GM18526 (cell line): ENCODE measurements around the gene DLX3.

Experiments used
- POLR2A ChIP-seq: IDR thresholded peaks from 3 replicates; pipeline ENCODE4 v1.6.1; 2011; ENCODE audit not compliant: insufficient read length; ENCODE audit errors: extremely low read depth

The DLX3 gene

DNA sequence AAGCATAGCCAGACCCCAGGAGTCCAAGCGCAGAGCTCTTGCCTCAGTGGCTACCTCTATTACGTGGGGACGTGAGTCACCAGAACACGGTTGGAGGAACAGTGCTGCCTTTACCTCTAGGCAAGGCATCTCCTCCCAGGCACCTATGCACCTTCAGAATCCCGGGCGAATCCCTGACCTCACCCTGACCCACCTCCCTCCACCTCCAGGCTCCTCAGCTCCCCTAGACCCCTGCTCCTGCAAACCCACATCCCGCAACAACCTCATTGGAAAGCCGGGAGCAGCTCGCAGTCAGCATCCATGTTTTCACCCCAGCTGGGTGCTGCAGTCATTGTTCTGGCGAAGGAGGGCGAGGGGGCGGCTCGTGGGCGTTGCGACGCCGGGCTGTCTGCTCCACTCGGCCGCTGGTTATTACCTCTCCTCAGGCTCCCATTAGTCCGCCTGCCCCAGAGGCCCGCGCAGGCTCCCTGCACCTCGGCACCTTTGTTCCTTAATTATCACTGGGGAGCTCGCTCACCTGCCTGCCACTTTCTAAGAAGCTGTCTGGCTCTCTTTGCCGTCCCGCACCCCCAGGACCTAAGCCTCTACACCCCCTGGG lies 50.7 kb downstream of the DLX3 start:
- no peak for TF ChIP-seq POLR2A

DNA sequence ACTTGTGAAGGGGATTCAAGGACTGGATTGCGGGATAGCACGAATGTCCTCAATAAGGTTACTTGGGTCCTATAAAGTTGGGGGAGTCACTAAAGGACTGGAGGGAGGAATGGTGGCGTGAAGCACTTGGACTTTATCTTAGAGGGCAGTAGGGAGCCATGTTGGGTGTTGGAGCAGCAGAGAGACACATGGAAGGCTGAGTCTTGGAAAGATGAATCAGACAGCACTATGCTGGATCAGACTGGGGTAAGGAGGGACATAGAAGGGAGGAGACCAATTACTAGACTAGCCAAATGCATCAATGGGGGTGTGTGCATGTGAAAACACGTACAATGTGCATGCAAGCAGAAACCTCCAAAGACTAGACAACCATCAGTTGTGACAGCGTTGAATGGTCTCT lies 52.1 kb downstream of the DLX3 start:
- TF ChIP-seq POLR2A: no peak

DNA sequence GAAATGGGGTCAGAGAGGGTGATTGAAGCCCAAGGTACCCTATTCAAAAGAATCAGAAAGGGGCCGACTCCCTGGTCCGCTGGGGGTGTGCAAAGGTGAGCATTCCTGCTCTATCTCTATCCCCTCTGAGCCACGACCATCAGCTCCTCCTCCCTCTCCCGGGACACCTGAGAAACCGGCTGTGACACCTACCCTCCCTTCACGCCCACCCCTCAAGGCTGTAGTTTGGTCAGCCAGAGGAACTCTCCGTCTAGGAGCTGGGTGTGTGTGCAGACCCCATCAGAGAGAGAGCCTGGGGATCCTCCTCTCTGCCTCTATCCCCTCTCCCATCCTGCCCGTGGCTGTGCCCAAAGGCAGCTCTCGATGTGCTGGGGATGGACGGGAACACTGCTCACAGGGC lies 53.6 kb downstream of the DLX3 start:
- TF ChIP-seq POLR2A: no peak
